GM23338 (cell line): ENCODE measurements around the gene CLK3.

Experiments
- EZH2 ChIP-seq: fragments of 200-600 bp; sonication (generic); IDR thresholded peaks from one replicate; pipeline ENCODE4 v1.8.0; 2017; ENCODE audit warnings: antibody characterized with exemption, mild to moderate bottlenecking, low read depth; ENCODE audit not compliant: unreplicated experiment
- TF ChIP-seq, protein P1 (sequence below), 2 experiments: fragments of 200-600 bp in 1 of 2; sonication (generic) in 1 of 2; conservative IDR thresholded peaks; 2 replicates each; pipeline versions ENCODE4 v1.5.1 to v1.6.1; 2016 to 2017; ENCODE audit warnings: antibody characterized with exemption in 2 of 2, low read depth in 2 of 2, mild to moderate bottlenecking in 2 of 2, moderate library complexity in 1 of 2
- TF ChIP-seq, protein P2 (sequence below): IDR thresholded peaks from one replicate; pipeline ENCODE4 v1.6.1; 2018; ENCODE audit warnings: antibody characterized with exemption; ENCODE audit not compliant: unreplicated experiment

DNA sequence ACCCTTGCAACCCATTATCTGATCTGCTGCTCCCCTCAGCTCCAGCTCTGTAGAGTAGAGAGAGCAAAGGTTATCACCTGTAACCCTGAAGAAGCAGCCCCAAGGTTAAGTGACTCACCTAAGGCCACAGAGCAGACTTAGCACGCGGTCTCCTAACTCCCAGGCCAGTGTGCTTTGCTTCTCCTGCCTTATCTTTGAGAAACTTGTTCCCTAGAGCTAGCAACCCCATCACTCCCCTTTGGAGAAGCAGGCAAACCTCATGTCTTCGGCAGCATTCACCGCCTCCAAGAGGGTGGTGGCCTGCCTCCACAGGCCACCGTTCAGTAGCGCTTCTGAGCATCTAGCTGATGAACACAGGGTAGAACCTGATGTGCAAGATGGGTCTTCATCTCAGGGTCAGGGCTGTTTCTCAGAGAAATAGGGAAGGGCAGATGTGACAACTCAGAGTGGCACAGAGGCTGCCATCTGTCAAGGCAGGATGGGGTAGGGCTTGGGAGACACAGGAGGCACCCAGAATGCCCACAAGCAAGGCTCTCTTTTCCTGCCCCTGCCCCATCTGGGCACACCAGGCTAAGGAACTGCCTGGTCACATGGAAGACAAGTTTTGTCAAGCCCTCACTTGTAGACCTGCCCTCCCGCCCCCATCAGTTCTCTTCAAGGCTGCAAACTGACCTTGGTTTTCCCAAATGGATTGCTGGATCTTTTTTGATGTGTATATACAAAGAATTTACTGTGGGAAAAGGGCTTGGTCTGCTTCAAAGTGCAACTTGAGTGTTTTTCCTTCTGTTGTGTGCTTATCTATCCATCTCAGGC is 34.9 kb upstream of the CLK3 start:
- TF ChIP-seq, protein P1, sequence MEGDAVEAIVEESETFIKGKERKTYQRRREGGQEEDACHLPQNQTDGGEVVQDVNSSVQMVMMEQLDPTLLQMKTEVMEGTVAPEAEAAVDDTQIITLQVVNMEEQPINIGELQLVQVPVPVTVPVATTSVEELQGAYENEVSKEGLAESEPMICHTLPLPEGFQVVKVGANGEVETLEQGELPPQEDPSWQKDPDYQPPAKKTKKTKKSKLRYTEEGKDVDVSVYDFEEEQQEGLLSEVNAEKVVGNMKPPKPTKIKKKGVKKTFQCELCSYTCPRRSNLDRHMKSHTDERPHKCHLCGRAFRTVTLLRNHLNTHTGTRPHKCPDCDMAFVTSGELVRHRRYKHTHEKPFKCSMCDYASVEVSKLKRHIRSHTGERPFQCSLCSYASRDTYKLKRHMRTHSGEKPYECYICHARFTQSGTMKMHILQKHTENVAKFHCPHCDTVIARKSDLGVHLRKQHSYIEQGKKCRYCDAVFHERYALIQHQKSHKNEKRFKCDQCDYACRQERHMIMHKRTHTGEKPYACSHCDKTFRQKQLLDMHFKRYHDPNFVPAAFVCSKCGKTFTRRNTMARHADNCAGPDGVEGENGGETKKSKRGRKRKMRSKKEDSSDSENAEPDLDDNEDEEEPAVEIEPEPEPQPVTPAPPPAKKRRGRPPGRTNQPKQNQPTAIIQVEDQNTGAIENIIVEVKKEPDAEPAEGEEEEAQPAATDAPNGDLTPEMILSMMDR (conservative IDR thresholded peaks at IDR 0.05; ENCODE audit: low read depth in 2 of 2) = no peak
- TF ChIP-seq, protein P2, sequence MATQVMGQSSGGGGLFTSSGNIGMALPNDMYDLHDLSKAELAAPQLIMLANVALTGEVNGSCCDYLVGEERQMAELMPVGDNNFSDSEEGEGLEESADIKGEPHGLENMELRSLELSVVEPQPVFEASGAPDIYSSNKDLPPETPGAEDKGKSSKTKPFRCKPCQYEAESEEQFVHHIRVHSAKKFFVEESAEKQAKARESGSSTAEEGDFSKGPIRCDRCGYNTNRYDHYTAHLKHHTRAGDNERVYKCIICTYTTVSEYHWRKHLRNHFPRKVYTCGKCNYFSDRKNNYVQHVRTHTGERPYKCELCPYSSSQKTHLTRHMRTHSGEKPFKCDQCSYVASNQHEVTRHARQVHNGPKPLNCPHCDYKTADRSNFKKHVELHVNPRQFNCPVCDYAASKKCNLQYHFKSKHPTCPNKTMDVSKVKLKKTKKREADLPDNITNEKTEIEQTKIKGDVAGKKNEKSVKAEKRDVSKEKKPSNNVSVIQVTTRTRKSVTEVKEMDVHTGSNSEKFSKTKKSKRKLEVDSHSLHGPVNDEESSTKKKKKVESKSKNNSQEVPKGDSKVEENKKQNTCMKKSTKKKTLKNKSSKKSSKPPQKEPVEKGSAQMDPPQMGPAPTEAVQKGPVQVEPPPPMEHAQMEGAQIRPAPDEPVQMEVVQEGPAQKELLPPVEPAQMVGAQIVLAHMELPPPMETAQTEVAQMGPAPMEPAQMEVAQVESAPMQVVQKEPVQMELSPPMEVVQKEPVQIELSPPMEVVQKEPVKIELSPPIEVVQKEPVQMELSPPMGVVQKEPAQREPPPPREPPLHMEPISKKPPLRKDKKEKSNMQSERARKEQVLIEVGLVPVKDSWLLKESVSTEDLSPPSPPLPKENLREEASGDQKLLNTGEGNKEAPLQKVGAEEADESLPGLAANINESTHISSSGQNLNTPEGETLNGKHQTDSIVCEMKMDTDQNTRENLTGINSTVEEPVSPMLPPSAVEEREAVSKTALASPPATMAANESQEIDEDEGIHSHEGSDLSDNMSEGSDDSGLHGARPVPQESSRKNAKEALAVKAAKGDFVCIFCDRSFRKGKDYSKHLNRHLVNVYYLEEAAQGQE = no peak
- TF ChIP-seq EZH2 = no peak
